Hepatocyte (in vitro differentiated cells): ENCODE results near the gene KLF1.

Experiments
- CTCF ChIP-seq: fragments of 200-600 bp; sonication (generic); IDR thresholded peaks from 2 replicates; pipeline ENCODE4 v1.5.1; 2016; ENCODE audit warnings: antibody characterized with exemption, mild to moderate bottlenecking; ENCODE audit not compliant: poor library complexity
- EZH2 ChIP-seq: fragments of 200-600 bp; sonication (generic); IDR thresholded peaks from 2 replicates; pipeline ENCODE4 v1.6.1; 2016; ENCODE audit warnings: antibody characterized with exemption, mild to moderate bottlenecking, borderline replicate concordance

- TF ChIP-seq CTCF (no peak), EZH2 (no peak)
Observed at GRCh38 chr19:12890787-12891552, 4.0 kb upstream of the KLF1 start, which contains the start of gene GCDH.
